GM12801 (cell line): ENCODE data around the gene NINJ2.

Experiments used
- TF ChIP-seq, protein P1 (sequence below): IDR thresholded peaks from one replicate; pipeline ENCODE4 v1.5.1; 2011; ENCODE audit warnings: control low read depth; ENCODE audit not compliant: insufficient read length; ENCODE audit errors: extremely low read depth

Gene NINJ2

GRCh38 chr12:623172-623864, 39.9 kb downstream of the NINJ2 start:
- TF ChIP-seq, protein P1, sequence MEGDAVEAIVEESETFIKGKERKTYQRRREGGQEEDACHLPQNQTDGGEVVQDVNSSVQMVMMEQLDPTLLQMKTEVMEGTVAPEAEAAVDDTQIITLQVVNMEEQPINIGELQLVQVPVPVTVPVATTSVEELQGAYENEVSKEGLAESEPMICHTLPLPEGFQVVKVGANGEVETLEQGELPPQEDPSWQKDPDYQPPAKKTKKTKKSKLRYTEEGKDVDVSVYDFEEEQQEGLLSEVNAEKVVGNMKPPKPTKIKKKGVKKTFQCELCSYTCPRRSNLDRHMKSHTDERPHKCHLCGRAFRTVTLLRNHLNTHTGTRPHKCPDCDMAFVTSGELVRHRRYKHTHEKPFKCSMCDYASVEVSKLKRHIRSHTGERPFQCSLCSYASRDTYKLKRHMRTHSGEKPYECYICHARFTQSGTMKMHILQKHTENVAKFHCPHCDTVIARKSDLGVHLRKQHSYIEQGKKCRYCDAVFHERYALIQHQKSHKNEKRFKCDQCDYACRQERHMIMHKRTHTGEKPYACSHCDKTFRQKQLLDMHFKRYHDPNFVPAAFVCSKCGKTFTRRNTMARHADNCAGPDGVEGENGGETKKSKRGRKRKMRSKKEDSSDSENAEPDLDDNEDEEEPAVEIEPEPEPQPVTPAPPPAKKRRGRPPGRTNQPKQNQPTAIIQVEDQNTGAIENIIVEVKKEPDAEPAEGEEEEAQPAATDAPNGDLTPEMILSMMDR: no peak

DNA sequence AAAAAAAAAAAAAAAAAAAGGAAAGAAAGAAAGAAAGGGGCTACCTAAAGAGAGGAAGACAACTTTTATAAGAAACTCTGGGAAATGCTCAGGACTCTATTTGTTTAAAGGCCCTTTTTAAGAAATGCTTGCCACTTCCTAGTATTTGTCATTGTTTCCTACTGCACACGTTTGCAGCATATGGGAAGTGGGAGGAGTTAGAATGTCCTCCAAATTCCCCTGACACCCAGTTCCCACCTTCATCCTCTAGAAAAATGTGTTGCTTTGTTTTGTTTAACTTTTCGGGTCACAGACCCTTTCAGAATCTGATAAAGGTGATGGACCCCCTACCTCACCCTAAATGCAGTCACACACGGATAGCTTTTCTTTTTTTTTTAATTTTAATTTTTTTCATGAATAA, 40.8 kb downstream of the NINJ2 start:
- TF ChIP-seq, protein P1: no peak

- TF ChIP-seq, protein P1: no peak
Observed at GRCh38 chr12:619346-619745, 43.9 kb downstream of the NINJ2 start.

DNA sequence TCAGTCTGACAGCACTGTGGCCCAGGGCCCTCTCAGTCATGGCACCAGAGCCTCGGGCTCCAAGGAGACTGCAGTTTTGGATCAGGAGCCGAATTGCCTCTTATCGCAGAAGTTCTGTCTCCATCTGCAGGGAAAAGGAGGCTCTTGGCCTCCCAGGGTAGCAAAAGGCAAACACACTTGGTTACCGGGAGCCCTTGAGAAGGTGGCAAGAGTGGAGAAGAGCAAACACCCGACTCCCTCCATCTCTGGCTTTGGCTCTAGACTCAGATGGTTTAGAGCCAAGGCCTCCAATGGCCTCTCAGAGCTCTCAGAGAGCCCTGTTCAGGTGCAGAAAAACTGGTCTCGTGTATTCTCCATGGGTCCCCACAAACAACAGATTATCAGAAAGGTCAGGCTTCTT, 44.6 kb downstream of the NINJ2 start:
- TF ChIP-seq, protein P1: no peak

DNA sequence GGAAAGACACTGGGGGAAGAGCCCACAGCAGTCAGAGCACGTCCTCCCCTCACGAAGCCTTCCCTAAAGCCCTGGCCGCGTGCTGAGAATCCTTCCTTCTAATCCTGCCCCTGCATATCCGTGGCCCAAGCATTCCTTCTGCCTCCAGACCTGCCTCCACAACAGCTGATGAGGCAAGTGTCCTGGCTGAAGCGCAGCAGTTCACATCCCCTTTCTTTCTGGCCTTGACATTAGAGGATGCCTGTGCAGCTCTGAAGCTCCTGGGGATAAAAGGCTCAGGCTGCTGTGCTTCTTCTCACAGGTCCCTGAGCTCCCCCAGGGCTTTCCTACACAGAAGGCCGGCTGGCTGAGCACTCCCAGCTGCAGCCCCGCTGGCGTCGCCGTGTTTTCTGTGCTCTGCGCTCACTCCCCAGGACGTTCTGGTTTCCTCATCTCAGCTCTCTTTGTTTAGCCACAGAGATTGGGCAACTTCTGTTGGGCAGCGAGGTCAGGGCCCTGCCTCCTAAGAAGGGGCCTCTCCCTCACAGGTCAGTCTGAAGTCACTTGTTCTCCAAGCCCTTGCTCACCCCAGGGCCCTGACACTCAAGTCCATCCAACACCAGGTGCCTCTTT, 45.8 kb downstream of the NINJ2 start:
- TF ChIP-seq, protein P1: no peak

DNA sequence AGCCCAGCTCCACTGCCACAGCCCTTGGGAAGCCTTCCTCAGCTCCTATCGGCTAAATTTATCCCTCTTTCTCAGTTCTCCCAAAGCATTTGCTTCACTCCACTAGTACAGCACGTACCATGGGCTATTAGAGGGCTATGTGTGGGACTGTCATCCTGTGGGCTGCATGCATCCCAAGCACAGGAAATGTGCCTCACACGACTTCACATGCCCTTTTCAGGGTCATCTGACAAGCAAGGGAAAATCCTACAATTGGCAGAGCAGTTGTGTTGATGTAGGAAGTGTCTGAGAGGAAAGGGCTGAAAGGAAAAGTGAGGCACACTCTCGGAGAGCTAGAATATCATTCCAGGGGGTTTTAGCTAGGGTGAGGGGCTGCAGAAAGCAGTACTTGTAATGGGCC, 47.6 kb downstream of the NINJ2 start:
- TF ChIP-seq, protein P1: no peak

DNA sequence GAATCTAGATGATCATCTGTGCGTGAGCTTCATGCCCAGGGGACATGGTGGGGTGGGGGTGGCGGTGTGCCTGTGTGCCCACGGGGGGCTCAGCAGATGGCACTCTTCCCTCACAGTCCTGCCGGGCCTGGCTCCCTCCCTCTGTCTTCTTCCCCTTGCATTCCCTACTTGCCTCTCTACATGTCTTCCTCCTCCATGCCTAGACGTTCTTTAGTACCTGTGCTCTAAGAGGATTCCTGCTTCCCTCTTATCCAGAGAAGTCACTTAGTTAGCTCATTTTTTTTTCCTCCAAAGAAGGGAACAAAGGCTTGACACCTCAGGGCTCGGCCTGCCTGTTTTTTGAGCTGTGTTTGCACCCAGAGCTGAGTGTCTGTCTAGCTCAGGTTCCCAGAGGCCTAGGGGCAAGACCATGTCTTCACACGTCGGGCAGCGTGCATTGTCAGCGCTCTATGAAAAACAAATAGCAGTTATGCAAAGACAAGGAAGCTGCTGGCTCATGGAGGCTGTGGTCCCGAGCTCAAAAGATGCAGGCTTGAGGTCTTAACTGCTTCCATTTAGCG, 48.8 kb downstream of the NINJ2 start:
- TF ChIP-seq, protein P1: no peak
